Fibroblast of gingiva (primary cell): ENCODE results near the gene POTEG.
"Not testable (repeated sequence)": the region's sequence is repeated elsewhere in the genome, so short reads cannot be mapped to it uniquely, and the experiment has no call there.

ENCODE experiments used
- DNase-seq: peaks from one replicate; pipeline ENCODE4 v3.0.0-alpha.2; 2011; ENCODE audit warnings: low read depth

POTEG gene

GRCh38 chr14:19434241-19434640 is at the start of gene POTEG:
POTEG (minus strand) TSS chr14:19434341; CDS start chr14:19434289, 52 bp downstream.
- DNase-seq, result not testable (repeated sequence)

DNA sequence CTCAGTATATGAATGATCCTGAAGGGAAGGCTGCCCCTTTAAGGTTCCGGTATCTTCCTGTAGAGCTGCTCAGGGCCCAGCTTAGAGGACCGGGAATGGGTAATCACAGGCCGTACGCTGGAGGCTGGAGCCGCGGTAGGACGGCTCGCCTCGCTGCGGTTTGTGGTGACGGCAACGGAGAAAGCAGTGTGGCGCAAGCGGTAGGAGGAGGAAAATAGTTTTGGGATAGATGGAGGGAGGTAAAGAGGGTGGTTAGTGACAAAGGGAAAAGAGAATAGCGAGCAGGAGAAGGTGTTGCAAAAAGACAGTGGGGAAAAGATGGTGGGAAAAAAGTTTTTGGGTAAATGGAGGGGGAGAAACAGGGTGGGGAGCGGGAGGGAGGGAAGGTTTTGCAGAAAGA is 48.0 kb upstream of the POTEG start:
- not testable (repeated sequence) for DNase-seq

DNA sequence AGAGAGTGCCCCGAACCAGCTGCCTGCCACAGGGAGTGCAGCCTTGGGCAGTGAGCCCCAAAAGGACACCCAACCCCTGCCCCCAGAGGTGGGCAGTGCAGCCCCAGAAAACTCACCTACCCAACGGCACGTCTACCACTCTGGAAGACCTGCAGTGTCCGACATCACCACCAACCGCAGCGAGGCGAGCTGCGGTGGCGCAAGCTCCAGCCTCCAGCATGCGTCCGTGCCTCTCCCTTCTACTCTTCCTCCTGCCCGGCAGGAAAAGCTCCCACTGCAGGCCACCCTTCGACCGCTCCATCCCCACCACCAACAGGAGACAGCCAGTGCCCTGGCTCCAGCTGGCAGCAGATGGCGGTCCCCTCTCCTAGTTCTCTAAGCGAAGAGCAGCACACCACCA is 47.3 kb upstream of the POTEG start:
- DNase-seq, result not testable (repeated sequence)

- DNase-seq, result not testable (repeated sequence)
Measured at GRCh38 chr14:19480491-19480890, 46.4 kb upstream of the POTEG start.

GRCh38 chr14:19445761-19446160 is 11.6 kb upstream of the POTEG start:
- not testable (repeated sequence) for DNase-seq

GRCh38 chr14:19439826-19440225 is 5.7 kb upstream of the POTEG start:
- not testable (repeated sequence) for DNase-seq

DNA sequence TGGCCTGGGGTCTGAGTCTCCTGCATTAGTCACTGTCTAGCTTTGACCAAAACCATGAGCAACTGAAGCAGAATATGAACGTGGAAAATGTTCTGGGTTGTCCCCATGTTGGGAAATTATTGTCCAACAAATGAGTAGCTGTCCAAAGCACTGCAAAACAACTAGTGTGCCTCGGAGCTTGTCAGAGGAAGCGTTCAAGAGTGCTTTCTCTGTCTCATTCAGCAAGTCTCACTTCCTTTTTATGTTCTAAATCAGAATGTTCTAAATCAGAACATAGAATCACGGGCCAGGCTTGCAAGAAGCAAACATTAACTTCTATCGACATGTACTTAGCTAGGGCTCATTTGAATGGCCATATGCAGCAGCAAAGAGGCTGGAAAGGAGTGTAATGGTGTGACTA is 5.1 kb upstream of the POTEG start:
- DNase-seq, result not testable (repeated sequence)

DNA sequence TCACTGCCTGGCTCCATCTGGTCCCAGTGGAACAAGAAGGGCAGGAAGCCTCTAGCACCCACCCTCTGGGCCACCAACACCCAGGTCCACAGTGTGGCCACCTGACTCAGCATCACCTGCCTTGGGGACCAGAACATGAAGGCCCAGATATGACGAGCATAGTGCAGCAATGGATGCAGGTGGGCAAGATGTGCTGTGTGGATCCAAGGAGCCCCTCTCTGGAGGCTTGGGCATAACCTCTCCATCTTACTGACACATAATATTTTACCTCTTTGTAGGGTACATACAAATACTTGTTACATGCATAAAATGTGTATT is 2.9 kb upstream of the POTEG start:
- DNase-seq, result not testable (repeated sequence)

DNA sequence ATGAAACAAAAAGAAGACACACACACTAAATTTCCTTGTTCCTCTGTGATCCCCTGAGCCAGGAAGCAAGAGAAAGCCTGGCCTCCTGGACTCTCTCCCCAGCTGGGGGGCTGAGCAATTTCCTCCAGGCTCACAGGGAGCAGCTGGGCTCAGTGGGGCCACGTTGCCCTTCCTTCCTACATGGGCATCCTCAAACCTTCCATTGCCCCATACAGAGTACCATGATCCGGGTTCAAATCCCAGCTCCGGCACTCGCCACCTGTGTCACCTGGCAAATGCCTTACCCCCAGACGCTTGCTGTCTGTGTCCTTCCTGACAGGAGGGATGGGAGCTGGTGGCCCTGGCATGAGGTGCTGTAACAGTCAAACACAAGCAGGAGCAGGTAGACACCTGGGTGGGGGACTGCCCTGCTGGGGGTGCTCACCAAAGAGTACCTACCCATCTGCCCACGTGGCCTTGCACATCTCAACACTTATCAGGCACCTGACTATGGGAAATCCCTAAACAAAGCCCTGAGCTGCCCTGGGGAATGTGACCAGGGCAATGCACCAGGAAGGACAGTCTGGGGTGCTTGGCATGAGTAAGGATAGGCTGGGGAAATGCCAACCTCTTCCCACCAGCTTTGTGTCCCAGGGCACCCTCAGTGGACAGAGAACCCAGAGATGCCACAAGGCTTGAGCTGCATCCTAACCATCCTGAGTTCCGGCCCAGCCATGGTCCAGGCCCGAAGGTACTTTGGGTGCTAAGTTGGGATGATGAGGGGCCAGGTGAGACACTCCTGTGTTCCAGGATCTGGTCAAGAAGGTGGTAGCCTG is 2.4 kb upstream of the POTEG start:
- not testable (repeated sequence) for DNase-seq

DNA sequence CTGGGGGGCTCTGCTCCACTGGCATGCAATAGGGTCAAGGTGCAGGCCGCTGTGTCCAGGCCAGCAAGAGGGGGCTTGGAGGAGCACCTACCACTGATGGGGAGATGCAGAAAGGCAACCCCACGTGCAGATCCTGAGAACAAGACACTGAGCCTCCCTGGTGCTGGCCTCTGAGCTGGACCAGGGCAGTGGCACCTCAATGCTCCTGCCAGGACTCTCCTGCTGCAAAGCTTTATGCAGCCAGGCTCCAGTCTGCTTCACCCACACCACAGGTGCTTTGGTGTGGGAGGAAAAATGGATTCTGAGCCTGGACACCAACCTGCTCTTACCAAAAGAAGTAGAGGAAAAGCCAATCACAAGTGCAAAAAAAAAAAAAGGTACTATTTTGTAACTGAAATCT is 1.7 kb upstream of the POTEG start:
- DNase-seq, result not testable (repeated sequence)

DNA sequence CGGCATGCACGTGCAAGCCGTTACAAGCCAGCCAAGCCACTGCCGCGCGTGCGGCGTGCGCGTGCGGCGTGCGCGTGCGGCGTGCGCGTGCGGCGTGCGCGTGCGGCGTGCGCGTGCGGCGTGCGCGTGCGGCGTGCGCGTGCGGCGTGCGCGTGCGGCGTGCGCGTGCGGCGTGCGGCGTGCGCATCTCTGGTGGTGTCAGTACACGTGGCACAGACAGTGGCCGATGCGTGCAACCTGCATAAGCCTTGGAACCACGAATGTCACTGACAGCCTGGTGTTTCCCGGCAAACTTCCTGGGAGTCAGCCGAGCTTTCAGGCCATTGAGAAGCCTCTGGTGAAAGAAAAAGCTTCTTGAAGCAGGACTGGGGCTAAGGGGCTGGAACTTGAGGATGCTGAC is 750 bp upstream of the POTEG start:
- DNase-seq, result not testable (repeated sequence)

GRCh38 chr14:19433765-19434164 is 376 bp downstream of the POTEG start:
- DNase-seq, result not testable (repeated sequence)

GRCh38 chr14:19408519-19408918 is 25.6 kb downstream of the POTEG start:
- not testable (repeated sequence) for DNase-seq

GRCh38 chr14:19402097-19402496 is 32.0 kb downstream of the POTEG start:
- DNase-seq, result not testable (repeated sequence)

DNA sequence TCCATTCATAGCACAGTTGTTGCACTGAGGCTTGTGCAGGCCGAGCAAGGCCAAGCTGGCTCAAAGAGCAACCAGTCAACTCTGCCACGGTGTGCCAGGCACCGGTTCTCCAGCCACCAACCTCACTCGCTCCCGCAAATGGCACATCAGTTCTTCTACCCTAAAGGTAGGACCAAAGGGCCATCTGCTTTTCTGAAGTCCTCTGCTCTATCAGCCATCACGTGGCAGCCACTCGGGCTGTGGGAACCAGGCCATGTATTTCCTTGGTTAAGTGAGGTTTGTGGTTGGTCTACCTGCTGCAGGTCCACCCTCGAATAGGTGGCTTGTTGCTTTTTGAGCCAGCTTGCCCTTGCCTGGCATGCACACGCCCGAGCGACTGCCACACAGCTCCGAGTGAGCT is 39.4 kb downstream of the POTEG start:
- DNase-seq, result not testable (repeated sequence)

- not testable (repeated sequence) for DNase-seq
Measured at GRCh38 chr14:19390230-19390629, 43.9 kb downstream of the POTEG start.

- not testable (repeated sequence) for DNase-seq
Measured at GRCh38 chr14:19388741-19389140, 45.4 kb downstream of the POTEG start.

DNA sequence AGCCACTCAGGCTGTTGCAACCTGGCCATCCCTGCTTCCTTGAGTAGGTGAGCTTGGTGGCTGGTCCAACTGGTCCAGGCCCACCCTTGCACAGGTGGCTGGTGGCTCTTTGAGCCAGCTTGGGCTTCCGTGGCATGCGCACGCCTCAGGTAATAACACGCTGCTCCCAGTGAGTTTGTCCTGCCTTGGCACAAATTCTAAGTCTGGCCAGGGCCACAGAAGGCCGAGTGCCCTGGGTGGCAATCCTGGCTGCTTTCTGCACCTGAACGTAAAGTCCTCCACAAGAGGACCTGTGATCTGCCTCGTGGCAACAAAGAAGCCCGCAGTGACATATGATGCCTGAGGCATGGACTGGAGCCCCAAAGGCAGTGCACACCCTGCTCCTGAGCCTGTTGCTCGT is 47.1 kb downstream of the POTEG start:
- DNase-seq, result not testable (repeated sequence)

DNA sequence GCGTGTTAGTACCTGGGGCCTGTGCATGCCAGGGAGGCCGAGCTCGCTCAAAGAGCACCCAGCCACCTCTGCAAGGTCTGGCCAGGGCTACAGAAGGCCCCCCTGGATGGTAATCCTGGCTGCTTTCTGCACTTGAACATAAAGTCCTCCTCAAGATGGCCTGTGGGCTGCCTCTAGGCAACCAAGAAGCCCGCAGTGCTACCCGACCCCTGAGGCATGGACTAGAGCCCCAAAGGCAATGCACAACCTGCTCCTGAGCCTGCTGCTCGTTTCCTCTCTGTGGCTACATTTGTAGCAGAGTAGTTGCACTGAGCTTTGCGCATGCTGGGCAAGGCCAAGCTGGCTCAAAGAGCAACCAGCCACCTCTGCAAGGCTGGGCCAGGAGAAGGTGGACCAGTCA is 47.8 kb downstream of the POTEG start:
- not testable (repeated sequence) for DNase-seq

GRCh38 chr14:19384088-19384781 is 49.9 kb downstream of the POTEG start:
- DNase-seq, result not testable (repeated sequence)

DNA sequence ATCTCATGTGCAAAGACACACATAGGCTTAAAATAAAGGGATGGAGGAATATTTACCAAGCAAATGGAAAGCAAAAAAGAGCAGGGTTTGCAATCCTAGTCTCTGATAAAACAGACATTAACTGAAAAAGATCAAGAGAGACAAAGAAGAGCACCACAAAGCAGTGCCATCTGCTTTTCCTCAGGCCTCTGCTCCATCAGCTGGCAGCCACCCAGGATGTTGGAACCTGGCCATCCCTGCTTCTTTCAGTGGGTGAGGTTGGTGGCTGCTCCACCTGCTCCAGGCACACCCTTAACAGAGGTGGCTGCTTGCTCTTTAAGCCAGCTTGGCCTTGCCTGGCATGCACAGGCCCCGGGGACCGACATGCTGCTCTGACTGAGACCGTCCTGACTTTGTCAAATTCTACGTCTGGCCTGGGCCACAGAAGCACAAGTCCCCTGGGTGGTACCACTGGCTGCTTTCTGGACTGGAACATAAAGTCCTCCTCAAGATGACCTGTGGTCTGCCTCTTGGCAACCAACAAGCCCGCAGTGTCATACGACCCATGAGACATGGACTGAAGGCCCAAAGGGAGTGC is 51.0 kb downstream of the POTEG start:
- not testable (repeated sequence) for DNase-seq

DNA sequence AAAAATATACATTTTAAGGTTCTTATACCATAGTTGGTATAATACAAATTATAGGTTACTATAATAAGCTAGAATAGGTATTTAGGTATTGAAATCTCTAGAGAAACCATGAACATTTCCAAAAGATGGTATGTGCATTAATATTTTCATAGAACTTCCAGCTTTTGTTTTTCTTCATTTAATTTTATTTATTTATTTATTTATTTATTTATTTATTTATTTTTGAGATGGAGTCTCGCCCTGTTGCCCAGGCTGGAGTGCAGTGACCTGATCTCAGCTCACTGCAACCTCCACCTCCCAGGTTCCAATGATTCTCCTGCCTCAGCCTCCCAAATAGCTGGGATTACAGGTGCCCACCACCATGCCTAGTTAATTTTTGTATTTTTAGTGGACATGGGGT is 54.0 kb downstream of the POTEG start:
- DNase-seq, result not testable (repeated sequence)

DNA sequence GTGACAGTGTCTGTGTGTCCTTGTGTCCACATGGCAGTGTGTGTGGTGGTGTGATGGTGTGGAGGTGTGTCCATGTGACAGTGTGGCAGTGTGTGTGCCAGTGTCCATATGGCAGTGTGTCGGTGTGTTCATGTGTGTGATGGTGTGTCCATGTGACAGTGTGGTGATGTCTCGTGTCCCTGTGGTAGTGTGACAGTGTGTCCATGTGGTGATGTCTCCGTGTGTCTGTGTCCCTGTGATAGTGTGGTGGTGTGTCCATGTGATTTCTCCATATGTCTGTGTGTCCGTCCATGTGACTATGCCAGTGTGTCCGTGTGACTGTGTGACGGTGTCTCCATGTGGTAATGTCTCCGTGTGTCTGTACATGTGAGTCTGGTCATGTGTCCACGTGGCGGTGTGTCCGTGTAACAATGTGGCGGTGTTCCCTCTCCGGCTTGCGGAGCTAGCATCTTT is 59.7 kb downstream of the POTEG start:
- not testable (repeated sequence) for DNase-seq
